ENCODE data around the gene RNF157.
A peak's percentile ranks its signal among the peaks of the same experiment; 100 is the strongest.
"Not testable (repeated sequence)": the region's sequence is repeated elsewhere in the genome, so short reads cannot be mapped to it uniquely, and the experiment has no call there.

Gene RNF157

DNA sequence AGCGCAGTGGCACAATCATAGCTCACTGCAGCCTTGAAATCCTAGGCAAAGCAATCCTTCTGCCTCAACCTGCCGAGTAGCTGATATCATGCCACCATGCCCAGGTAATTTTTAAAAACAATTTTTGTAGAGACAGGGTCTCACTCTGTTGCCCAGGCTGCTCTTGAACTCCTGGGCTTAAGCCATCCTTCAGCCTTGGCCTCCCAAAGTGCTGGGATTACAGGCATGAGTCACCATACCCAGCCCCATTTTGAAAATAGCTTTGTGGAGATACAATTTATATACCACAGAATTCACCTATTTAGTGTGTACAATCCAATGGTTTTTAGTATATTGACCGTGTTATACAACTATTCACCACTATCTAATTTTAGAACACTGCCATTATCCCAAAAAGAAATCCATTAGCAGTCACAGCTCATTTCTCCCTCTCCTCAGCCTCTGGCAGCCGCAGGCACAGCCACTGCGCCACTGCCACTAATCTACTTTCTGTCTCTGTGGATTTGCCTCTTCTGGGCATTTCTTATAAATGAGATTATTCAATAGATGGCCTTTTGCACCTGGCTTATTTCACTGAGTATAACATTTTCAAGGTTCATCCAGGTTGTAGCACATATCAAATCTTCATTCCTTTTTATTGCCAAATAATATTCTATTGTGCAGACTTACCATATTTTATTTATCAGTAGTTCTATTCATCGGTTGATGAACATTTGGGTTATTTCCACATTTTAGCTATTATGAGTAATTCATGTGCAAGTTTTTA, 6.5 kb downstream of the RNF157 start:
- DNase-seq (ENCODE audit: low spot score) = no peak

DNA sequence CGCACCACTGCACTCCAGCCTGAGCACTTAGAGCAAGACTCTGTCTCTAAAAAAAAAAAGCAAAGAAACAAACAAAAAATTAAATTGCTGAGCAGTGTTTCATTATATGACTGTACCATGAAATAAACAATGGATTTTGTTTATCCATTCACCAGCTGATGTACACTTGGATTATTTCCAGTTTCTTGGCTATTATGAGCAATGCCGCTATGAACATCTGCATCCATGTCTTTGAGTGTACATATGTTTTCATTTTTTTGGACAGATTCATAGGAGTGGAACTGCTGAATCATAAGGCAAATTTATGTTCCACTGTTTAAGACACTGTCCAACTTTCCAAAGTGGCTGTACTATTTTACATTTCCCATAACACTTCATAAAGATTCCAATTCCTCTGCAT, 8.0 kb downstream of the RNF157 start:
- no peak for DNase-seq (ENCODE audit: low spot score)

DNA sequence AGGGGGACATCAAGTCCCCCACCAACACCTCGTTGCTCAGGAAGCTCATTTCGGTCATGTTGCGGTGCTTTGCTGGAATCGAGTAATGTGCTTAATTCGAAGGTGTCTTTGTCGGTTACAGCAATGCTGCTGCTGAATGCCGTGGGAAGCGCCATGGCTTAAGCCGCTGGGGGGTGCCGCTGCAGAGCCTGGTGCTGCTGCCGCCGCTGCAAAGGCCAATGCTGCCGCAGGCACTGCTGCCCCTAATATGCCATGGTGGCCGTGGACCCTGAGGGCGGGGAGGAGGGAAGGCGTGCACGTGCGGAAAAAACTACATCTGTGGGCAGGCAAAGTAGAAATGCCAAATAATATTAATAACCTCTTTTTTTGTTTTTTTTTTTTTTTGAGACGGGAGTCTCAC, 13.5 kb downstream of the RNF157 start:
- DNase-seq (ENCODE audit: low spot score) = not testable (repeated sequence)

DNA sequence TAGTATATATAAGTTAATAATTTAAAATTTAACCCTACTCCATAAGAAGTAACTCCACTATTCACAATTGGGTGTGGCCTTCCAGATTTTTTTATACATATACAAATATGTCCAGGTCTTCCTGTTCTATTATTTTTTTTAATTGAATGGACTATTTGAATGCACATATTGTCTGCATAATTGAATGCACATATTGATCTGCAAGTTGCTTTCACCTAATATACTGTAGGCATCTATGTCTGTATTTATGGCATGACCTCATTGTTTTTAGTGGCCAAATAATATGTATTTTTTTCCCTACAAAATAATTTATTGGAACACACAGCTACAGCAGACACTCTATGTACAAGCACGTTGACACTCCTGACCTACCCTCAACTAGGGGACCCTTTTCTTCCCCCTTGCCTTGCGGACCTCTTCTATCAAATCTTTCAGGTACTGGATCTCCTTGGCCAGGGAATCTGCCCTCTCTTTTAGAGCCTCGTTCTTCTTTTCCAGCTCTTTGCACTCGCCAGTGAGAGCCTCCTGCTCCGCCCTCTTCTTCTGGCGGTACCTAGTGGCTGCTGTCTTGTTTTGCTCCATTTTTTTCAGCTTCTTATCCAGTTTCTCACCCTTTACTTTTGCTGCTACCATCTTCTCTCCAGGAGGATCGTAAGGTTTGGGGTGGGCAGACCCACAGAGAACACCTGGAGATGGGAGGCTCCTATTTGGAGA, 14.8 kb downstream of the RNF157 start:
- not testable (repeated sequence) for DNase-seq (ENCODE audit: low spot score)

DNA sequence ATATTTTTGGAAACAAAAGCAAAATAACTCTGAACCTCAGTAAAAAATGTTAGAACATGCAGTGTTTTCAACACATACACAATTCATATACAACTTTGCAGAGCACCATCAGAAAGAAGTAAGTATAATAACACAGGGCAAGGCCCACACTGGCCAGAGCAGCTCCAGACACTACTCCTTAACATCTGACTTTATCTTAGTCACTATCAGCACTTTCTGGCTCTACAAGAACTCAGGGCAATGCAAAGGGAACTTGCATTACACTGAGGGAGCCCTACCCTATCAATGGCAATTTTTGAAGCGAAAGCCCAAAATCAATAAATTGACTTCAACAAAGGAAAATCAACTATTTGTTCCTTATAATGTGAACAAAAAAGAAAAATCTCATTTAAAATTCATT, 16.5 kb downstream of the RNF157 start:
- DNase-seq (ENCODE audit: low spot score) = no peak

DNA sequence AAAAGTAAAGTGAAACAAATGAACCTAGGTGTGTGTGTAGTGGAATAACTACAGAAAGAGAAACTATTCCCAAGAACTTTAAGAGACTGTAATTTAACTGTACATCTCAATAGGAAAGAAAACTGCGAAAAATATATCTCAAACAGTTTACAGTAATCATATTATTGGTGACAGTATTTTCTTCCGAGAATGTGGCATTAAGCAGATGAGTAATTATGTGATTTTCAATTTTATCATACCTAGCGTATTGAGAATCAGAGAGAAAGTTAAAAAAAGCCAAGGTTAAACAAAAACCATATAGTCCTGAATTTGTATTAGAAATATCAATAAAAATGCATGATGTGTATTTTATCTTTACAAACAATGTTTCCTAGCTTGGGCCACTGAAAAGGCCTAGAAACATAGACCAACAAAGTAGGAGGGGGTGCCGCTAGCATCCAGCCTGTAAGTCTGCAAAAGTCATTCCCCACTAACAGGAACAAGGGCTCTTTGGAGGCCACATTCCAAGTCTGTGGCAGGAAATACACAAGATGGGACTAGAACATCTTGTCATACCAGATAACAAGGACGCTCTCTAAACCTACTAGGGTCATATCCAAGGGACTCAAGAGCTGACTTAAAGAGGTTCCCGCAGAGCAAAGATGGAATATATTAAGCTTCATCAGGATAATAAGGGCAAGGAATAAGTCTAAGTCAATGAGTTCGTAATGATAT, 20.5 kb downstream of the RNF157 start:
- DNase-seq (ENCODE audit: low spot score) = peak; percentile 19

DNA sequence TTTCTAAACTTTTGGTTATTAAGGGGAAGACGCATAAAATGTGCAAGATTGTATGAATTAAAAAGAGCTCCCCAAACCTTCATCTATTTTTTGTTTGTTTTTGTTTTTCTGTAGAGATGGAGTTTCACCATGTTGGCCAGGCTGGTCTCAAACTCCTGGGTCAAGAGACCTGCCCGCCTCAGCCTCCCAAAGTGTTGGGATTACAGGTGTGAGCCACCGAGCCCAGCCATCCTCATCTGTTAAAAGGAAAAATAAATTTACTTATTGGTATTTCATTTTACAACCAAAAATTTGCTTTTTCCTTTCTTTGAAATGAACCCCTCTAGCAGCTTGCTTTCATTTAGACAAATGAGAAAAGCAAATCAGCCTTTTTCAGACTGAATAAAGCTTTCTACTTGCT, 23.2 kb downstream of the RNF157 start:
- no peak for DNase-seq (ENCODE audit: low spot score)

DNA sequence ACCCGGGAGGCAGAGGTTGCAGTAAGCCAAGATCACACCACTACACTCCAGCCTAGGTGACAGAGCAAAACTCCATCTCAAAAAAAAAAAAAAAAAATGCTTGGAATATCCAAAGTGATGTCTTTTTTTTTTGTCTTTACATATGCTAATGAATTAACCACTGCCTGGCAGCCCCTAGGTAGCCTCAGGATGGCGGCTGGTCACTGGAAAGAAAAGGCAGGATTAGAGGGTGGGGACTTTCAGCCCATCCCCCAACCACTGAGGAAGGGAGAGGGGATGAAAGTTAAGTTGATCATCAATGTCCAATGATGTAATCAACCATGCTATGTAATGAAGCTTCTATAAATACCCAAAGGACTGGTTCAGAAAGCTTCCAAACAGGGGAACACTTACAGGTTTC, 26.8 kb downstream of the RNF157 start:
- DNase-seq (ENCODE audit: low spot score) = no peak

DNA sequence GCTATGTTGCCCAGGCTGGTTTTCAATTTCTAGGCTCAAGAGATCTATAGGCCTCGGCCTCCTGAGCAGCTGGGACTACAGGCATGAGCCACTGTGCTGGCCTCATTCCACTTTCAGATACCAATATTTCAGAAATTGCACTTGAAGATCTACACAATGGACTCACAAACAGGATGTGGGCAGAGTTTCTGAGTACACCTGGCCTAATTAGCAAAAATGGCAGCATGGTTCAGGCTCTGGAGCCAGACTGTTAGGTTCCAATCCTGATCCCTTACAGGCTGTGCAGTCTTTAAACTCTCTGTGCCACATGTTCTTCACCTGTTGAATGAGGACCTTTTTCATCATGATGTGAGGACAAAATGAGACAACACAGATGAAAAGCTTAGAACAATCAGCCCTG, 32.2 kb downstream of the RNF157 start:
- DNase-seq (ENCODE audit: low spot score) = peak; percentile 22

DNA sequence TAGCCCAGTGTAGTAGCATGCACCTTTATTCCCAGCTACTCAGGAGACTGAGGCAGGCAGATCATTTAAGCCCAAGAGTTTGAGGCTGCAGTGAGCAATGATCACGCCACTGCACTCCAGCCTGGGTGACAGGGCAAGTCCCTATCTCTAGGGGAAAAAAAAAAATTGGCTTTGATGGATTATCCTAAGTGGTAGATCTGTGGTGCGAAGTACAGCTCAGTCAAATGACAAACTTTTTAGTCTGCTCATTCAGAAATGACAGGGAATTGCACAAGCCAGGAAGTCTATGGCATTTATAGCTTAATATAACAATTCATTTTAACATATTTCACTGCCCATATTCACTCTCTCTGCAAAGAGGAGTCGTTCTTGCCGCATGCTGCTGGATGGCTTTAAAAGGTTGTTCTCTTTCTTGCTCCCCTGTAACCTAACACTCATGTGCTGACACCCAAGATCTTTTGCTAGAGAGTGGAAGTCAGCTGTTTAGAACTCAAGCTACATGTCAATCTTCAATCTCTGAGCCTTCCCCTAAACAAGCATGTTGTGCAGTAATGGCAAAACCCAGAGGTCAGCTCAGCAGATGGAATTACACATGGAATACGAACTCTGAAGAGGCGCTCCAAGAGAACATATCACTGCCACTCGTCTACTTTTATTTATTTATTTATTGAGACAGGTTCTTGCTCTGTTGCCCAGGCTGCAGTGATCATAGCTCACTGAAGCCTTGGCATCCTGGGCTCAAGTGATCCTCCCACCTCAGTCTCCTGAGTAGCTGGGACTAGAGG, 32.8 kb downstream of the RNF157 start:
- DNase-seq (ENCODE audit: low spot score) = no peak

DNA sequence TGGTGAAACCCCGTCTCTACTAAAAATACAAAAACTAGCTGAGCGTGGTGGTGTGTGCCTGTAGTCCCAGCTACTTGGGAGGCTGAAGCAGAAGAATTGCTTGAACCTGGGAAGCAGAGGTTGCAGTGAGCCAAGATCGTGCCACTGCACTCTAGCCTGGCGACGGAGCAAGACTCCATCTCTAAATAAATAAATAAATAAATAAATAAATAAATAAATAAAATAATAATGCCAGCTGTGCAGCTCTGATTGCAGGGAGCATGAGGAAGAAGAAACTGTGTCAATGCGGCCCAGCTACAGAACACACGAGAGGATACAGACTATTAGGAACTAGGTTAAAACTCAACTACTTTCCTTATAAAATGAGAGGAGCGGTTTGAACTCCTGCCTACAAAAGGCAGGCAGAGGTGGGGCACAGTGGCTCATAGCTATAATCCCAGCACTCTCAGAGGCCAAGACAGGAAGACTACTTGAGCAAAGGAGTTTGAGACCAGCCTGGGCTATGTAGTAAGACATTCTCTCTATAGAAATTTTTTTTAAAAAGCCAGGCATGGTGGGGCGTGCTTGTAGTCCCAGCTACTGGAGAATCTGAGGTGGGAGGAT, 34.6 kb downstream of the RNF157 start:
- not testable (repeated sequence) for DNase-seq (ENCODE audit: low spot score)

DNA sequence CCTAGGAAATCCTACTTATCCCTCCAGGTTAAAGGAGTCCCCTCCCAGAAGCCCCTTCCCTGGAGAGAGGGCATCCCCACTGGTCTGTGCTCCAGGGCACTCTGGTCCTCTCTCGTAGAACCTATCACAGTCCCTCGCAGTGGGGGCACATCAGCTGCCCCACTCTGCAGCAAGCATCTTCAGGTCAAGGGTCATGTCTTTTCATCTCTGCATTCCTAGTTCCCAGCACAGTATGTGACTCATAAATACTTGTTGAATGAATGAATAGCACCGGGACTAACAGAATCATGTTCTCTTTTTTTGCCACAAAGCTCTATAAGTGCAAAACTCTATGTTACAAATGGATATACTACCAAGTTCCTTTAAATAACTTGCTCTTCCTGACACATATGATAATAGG, 36.0 kb downstream of the RNF157 start:
- DNase-seq (ENCODE audit: low spot score) = no peak

DNA sequence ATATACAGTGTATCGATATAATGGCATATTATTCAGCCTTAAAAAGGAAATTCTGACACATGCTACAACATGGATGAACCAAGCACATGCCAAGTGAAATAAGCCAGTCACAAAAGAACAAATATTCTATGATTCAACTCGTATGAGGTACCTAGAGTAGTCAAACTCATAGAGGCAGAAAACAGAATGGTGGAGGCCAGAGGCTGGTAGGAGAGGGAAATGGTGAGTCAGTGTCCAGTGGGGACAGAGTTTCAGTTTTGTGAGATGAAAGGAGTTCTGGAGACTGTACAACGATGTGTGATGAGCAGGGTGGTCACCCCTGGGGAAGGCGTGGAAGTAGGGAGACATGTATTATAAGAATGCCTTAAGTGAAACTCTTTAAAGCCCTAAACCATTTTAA, 39.9 kb downstream of the RNF157 start:
- no peak for DNase-seq (ENCODE audit: low spot score)

DNA sequence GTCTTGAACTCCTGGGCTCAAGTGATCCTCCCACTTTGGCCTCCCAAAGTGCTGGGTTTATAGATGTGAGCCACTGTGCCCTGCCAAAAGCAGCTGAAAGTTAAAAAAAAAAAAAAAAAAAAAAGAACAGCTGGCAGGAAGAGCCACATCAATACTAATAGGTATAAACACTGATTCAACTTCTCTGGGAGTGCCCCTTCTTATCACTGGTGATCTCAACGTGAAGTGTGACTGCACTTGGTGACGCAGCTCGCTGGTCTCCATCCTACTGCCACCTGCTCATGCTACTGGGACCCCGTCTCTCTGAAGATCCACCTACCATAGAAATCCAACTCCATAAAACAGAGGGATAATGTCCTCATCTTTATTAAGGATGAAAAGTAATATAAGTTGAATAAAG, 40.8 kb downstream of the RNF157 start:
- DNase-seq (ENCODE audit: low spot score) = peak; percentile 45

DNA sequence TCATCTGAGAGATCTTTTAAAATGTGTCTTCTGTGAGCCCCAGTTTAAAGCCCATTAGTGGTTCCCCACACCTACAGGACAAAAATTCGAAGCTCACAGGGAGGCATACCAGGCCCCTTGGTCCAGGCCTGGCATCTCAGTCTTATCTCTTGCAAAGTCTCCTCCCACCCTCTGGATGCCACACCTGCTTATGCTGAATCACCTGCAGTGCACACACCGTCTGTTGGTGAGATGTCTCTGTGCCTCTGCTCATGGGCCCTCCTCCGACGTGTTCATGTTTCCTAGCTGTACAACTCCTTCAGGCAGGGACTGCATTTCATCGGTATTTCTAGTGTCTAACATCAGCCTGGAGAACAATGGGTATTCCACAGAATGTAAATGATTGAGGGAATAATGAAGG, 41.6 kb downstream of the RNF157 start:
- DNase-seq (ENCODE audit: low spot score) = no peak

DNA sequence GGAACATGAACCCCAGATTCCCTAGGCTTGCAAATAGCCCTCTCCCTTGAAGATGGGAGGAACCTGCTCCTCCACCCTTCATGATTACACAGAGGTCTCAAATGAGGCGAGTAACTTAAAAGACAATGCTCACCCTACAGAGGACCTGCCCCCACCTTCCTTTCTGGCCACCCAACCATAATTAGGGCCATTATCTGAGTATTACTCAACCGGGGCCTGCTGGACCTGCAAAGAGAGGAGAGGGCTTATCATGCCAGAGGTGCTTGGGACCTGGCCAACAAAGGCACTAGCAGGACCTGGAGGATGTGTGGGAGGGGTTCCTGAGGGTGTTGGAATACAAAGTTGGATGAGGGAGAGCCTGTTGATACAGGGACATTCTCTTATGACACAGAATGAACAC, 42.4 kb downstream of the RNF157 start:
- no peak for DNase-seq (ENCODE audit: low spot score)

DNA sequence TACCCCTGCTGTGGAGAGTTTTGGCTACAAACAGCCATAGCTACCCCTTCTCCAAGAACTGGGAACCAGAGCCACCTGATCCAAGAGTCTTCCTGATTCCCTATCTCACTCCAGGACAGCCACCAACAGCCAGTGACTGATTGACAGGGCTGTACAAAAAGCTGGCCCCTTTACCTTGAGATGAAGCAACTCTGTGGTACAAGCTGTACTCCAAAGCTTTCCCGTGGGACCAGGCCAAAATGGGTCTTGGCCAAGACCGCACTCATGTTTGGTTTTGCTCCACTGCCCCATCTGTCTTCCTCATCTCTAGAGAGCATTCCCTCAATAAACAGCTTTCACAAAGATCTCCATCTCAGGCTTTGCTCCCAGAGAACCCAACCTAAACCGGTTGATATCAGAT, 43.6 kb downstream of the RNF157 start:
- no peak for DNase-seq (ENCODE audit: low spot score)

DNA sequence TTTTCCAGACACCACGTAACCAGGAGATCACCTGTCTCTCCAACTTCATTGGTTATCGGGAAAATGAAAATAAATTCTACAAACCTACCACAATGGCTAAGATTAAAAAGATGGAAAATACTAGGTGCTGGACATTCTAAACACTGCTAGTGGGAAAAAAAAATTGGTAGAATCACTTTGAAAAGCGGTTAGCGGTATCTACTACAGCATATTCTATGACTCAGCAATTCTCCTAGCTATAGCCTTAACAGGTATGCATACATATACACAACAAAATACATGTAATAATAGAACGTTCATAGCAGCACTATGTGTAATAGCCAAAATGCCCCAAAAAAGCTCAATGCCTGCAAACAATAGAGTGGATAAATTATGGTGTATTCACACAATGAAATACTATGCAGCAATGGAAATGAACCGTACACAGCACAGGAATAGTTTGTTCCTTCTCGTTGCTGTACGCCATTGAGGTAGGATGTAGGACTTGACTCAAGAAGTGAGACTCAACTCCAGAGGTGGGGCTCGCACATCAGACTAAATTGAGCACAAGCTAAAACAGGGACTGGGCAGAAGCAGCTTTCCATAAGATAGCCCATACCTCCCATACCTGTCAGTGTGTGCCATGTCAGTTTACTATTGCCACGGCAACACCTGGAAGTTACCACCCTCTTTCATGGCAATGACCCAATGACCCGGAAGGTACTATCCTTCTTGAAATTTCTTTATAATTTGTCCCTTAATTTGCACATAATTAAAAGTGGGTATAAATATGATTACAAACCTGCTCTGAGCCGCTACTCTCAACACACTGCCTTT, 44.8 kb downstream of the RNF157 start:
- DNase-seq (ENCODE audit: low spot score) = no peak

DNA sequence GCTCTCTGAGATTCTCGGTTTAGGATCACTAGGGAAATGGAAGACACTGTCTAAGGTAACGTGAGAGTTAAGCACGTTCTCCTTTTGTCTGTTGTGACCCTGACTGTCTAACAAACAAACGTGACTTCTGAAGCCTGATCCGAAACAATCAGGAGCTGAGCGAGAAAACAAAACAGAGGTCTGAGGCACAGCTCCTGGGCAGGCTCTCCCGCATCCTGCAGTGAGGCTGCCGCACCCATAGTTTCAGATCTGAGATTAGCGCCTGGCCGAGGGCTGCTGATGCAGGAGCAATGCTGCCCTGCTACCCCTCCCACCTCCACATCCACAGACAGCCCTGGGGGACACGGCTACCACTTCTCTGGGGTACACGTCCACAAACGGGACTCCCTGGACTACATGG, 46.7 kb downstream of the RNF157 start:
- peak; percentile 51 for DNase-seq (ENCODE audit: low spot score)

DNA sequence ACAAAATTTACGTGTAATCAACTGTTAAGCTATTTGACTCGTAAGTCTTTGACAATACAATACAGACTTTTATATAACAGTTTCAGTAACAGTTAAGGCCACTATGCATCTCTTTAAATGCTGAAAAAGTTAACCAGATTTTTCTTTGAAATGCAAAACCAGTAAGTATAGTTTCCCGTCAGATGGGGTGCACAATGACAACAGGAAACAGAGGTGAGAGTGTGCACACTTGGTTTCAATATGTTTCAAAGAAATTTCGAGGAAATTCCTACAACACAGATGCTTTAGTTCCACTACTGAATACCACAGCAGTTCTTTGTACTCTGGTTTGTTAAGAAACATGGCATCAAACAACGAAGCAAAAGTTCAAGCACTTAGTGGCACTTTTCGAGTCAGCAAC, 48.4 kb downstream of the RNF157 start:
- peak; percentile 91 for DNase-seq (ENCODE audit: low spot score)

DNA sequence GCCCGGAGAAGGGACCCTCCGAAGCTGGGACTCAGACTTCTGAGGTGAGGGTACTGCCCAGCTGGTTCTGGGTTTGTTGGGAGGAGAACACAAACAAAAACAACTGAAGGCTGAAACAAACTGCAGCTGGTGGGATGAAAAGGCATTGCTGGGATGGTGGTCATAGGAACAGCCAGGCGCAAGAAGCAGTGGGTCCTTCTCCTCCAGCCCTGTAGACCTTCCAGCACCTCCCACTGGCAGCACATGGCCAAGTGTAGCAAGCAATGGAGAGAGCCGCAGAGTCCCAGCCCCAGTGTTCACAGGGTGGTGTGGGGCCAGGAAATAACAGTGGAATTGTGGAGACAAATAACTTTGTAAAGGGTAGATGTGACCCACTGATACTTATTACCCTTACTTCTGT, 50.6 kb downstream of the RNF157 start:
- DNase-seq (ENCODE audit: low spot score) = no peak
